ENCODE measurements around the gene SUN1.
A peak's percentile ranks its signal among the peaks of the same experiment; 100 is the strongest.

Gene SUN1

GRCh38 chr7:815284-816216 is 16.7 kb upstream of the SUN1 start (continued):
- no peak for TF ChIP-seq ZNF692 (tag by site-specific recombination; IDR thresholded peaks at IDR 0.05)
- TF ChIP-seq ZNF19 (tag by site-specific recombination; IDR thresholded peaks at IDR 0.05; ENCODE audit: low read depth) = no peak
- TF ChIP-seq ZNF585B (tag by site-specific recombination; IDR thresholded peaks at IDR 0.05) = no peak
- TF ChIP-seq PATZ1 (tag by site-specific recombination; IDR thresholded peaks at IDR 0.05) = peak; percentile 84
- no peak for TF ChIP-seq ZNF423 (tag by site-specific recombination; IDR thresholded peaks at IDR 0.05)
- no peak for TF ChIP-seq ZNF510 (tag by site-specific recombination; IDR thresholded peaks at IDR 0.05; ENCODE audit: insufficient replicate concordance)
- TF ChIP-seq ZNF311 (tag by site-specific recombination; IDR thresholded peaks at IDR 0.05; ENCODE audit: borderline replicate concordance) = no peak
- TF ChIP-seq YY1 (tag by site-specific recombination; IDR thresholded peaks at IDR 0.05) = no peak
- TF ChIP-seq PRDM10 (tag by site-specific recombination; IDR thresholded peaks at IDR 0.05) = no peak
- no peak for TF ChIP-seq ZNF175 (tag by site-specific recombination; IDR thresholded peaks at IDR 0.05)
- no peak for TF ChIP-seq TCF7L2 (IDR thresholded peaks at IDR 0.05; ENCODE audit: borderline replicate concordance, low read depth, low read length)
- no peak for TF ChIP-seq ZNF518A (tag by site-specific recombination; conservative IDR thresholded peaks at IDR 0.05; ENCODE audit: low read depth)
- peak; percentile 79 for TF ChIP-seq GLIS2 (tag by site-specific recombination; IDR thresholded peaks at IDR 0.05)
- no peak for TF ChIP-seq ZNF660 (tag by site-specific recombination; IDR thresholded peaks at IDR 0.05)
- no peak for TF ChIP-seq CTCF (tag by site-specific recombination; IDR thresholded peaks at IDR 0.05)
- TF ChIP-seq HIC1 (tag by site-specific recombination; IDR thresholded peaks at IDR 0.05) = no peak
- no peak for TF ChIP-seq HOXA7 (CRISPR knock-in tag; IDR thresholded peaks at IDR 0.05; ENCODE audit: borderline replicate concordance)

Measured in HEK293 (cell line).